ENCODE results near the gene TBC1D20. TPM values are rescaled to one million over a fixed set of nuclear protein-coding genes. Genes with fewer than 3 reads are reported as not detected.

TBC1D20 gene
- total RNA-seq, 2 experiments from 2014 or later: 22.2 to 23.8 TPM

- ATAC-seq (no peak), DNase-seq (no peak)
- Mint-ChIP-seq H3K27ac (no peak overlapping the region), H3K9me3 (no peaks in the 10 kb centered on the region), H3K4me3 (no peak overlapping the region), H3K27me3 (no peaks in the 10 kb centered on the region), H3K36me3 (ENCODE audit: low read depth) (peaks cover 49% of the 10 kb centered on the region), H3K4me1 (ENCODE audit: low read depth) (peaks cover 28% of the 10 kb centered on the region)
- intact Hi-C loops (cut with micrococcal nuclease): no loop called here
- CTCF ChIA-PET: no interaction called here
- TF ChIP-seq, protein P1, sequence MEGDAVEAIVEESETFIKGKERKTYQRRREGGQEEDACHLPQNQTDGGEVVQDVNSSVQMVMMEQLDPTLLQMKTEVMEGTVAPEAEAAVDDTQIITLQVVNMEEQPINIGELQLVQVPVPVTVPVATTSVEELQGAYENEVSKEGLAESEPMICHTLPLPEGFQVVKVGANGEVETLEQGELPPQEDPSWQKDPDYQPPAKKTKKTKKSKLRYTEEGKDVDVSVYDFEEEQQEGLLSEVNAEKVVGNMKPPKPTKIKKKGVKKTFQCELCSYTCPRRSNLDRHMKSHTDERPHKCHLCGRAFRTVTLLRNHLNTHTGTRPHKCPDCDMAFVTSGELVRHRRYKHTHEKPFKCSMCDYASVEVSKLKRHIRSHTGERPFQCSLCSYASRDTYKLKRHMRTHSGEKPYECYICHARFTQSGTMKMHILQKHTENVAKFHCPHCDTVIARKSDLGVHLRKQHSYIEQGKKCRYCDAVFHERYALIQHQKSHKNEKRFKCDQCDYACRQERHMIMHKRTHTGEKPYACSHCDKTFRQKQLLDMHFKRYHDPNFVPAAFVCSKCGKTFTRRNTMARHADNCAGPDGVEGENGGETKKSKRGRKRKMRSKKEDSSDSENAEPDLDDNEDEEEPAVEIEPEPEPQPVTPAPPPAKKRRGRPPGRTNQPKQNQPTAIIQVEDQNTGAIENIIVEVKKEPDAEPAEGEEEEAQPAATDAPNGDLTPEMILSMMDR (IDR thresholded peaks at IDR 0.05): no peak
- POLR2A ChIA-PET: no interaction called here
Measured at GRCh38 chr20:417801-418342, 44.5 kb downstream of the TBC1D20 start.

GRCh38 chr20:416950-417800 lies 45.2 kb downstream of the TBC1D20 start:
- H3K4me3 Mint-ChIP-seq: no peak overlapping the region
- no peak overlapping the region for H3K27ac Mint-ChIP-seq
- TF ChIP-seq, protein P1 (IDR thresholded peaks at IDR 0.05): no peak
- intact Hi-C loops (cut with micrococcal nuclease): no loop called here
- DNase-seq (no peak), ATAC-seq (no peak)
- H3K9me3 Mint-ChIP-seq: no peaks in the 10 kb centered on the region
- CTCF ChIA-PET: no interaction called here
- H3K27me3 Mint-ChIP-seq: no peaks in the 10 kb centered on the region
- H3K36me3 Mint-ChIP-seq (ENCODE audit: low read depth): peaks cover 51% of the 10 kb centered on the region
- POLR2A ChIA-PET: no interaction called here
- peaks cover 32% of the 10 kb centered on the region for H3K4me1 Mint-ChIP-seq (ENCODE audit: low read depth)

DNA sequence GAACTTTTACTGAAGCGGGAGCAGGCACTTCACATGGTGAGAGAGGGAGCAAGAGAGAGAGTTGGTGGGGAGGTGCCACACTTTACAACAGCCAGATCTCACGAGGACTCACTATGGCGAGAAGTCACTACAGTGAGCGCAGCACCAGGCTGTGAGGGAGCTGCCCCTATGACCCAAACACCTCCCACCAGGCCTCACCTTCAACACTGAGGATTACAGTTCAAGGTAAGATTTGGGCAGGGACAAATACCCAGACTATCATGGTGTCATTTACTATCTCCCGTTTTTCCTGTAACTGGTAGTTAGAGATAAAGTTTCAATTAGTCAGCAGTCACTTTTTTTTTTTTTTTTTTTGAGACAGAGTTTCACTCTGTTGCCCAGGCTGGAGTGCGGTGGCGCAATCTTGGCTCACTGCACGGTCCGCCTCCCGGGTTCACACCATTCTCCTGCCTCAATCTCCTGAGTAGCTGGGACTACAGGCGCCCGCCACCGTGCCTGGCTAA lies 46.5 kb downstream of the TBC1D20 start:
- ATAC-seq (no peak), DNase-seq (no peak)
- TF ChIP-seq, protein P1 (IDR thresholded peaks at IDR 0.05): no peak
- Mint-ChIP-seq H3K9me3 (no peaks in the 10 kb centered on the region), H3K27ac (peak overlapping the region; percentile 62), H3K36me3 (ENCODE audit: low read depth) (peaks cover 51% of the 10 kb centered on the region), H3K27me3 (no peaks in the 10 kb centered on the region), H3K4me3 (no peak overlapping the region), H3K4me1 (ENCODE audit: low read depth) (peaks cover 41% of the 10 kb centered on the region)
- intact Hi-C loops (cut with micrococcal nuclease): no loop called here
- ChIA-PET POLR2A (no interaction called here), CTCF (no interaction called here)

- H3K4me3 Mint-ChIP-seq: no peak overlapping the region
- TF ChIP-seq, protein P1 (IDR thresholded peaks at IDR 0.05): no peak
- ATAC-seq (no peak), DNase-seq (no peak)
- peaks cover 62% of the 10 kb centered on the region for H3K36me3 Mint-ChIP-seq (ENCODE audit: low read depth)
- CTCF ChIA-PET: interaction anchor here (1.2 to 2.1 kb wide), 2 partner anchors 59 to 64 kb away, joined by 3 to 5 read pairs; no protein-coding TSS in a partner anchor
- POLR2A ChIA-PET: interaction anchor here (0.7 kb wide), 1 partner anchor 14 kb away, joined by 3 read pairs; no protein-coding TSS in a partner anchor
- H3K27ac Mint-ChIP-seq: no peak overlapping the region
- H3K9me3 Mint-ChIP-seq: no peaks in the 10 kb centered on the region
- H3K27me3 Mint-ChIP-seq: no peaks in the 10 kb centered on the region
- peaks cover 58% of the 10 kb centered on the region for H3K4me1 Mint-ChIP-seq (ENCODE audit: low read depth)
- intact Hi-C loops (cut with micrococcal nuclease): loop anchor here (5.0 kb wide), 1 partner anchor 48 kb away; the partner anchor contains the start of gene TBC1D20
Measured at GRCh38 chr20:414161-414560, 48.2 kb downstream of the TBC1D20 start.

- H3K27me3 Mint-ChIP-seq: no peaks in the 10 kb centered on the region
- no peak overlapping the region for H3K27ac Mint-ChIP-seq
- intact Hi-C loops (cut with micrococcal nuclease): loop anchor here (5.0 kb wide), 1 partner anchor 50 kb away; the partner anchor contains the start of gene TBC1D20
- no peak for DNase-seq
- peaks cover 63% of the 10 kb centered on the region for H3K4me1 Mint-ChIP-seq (ENCODE audit: low read depth)
- POLR2A ChIA-PET: no interaction called here
- CTCF ChIA-PET: interaction anchor here (1.2 kb wide), 1 partner anchor 11 kb away, joined by 3 read pairs; no protein-coding TSS in a partner anchor
- H3K36me3 Mint-ChIP-seq (ENCODE audit: low read depth): peaks cover 61% of the 10 kb centered on the region
- no peaks in the 10 kb centered on the region for H3K9me3 Mint-ChIP-seq
- H3K4me3 Mint-ChIP-seq: no peak overlapping the region
- TF ChIP-seq, protein P1 (IDR thresholded peaks at IDR 0.05): no peak
- no peak for ATAC-seq
Measured at GRCh38 chr20:412081-412480, 50.3 kb downstream of the TBC1D20 start.
